Gastroesophageal sphincter (tissue), 4 donors: ENCODE data around the gene SUMO4. TPM values are rescaled to one million over a fixed set of nuclear protein-coding genes. Genes with fewer than 3 reads are reported as not detected.
"Not testable (repeated sequence)": the region's sequence is repeated elsewhere in the genome, so short reads cannot be mapped to it uniquely, and the experiment has no call there.

Experiments
- ATAC-seq: fragments of 150-250 bp; one replicate; pipeline ENCODE4 v1.9.1; 2016; ENCODE audit warnings: mild to moderate bottlenecking, moderate library complexity
- H3K27ac ChIP-seq, 4 donors: fragments of 200-600 bp; sonication (generic) in 3 of 4; 1 replicate in 3 of 4; 2 replicates in 1 of 4; pipeline ENCODE4 v1.5.1; 2016 to 2019
- H3K27me3 ChIP-seq: fragments of 200-600 bp; sonication (generic); one replicate; pipeline ENCODE4 v1.5.1; 2019
- H3K36me3 ChIP-seq, 2 donors: fragments of 200-600 bp; sonication (generic); one replicate each; pipeline ENCODE4 v1.5.1; 2019; ENCODE audit warnings: control low read depth in 1 of 2
- H3K4me1 ChIP-seq, 3 donors: fragments of 200-600 bp; sonication (generic); 1 replicate in 2 of 3; 2 replicates in 1 of 3; pipeline ENCODE4 v1.5.1; 2016 to 2019; ENCODE audit warnings: control low read depth in 2 of 3
- H3K4me3 ChIP-seq, 2 donors: fragments of 200-600 bp; sonication (generic); one replicate each; pipeline ENCODE4 v1.5.1; 2019; ENCODE audit warnings: mild to moderate bottlenecking in 1 of 2, moderate library complexity in 1 of 2
- H3K9me3 ChIP-seq, 3 donors: fragments of 200-600 bp; sonication (generic); one replicate each; pipeline ENCODE4 v1.5.1; 2017 to 2019; ENCODE audit warnings: control low read depth in 2 of 3
- CTCF ChIP-seq, 4 experiments: fragments of 200-600 bp in 2 of 4; fragments of 450-650 bp in 2 of 4; sonication (generic) in 1 of 4; IDR thresholded peaks; one replicate each; pipeline ENCODE4 v1.5.1; 2017 to 2019; ENCODE audit warnings: antibody characterized with exemption in 4 of 4, mild to moderate bottlenecking in 2 of 4, moderate library complexity in 2 of 4
- EP300 ChIP-seq: sonication (generic); formaldehyde crosslinking; IDR thresholded peaks from one replicate; pipeline ENCODE4 v1.6.1; 2017; ENCODE audit warnings: antibody characterized with exemption, mild to moderate bottlenecking
- POLR2A ChIP-seq, 2 donors: fragments of 450-650 bp; IDR thresholded peaks; one replicate each; pipeline ENCODE4 v1.6.1; 2017; ENCODE audit warnings: antibody characterized with exemption in 2 of 2, mild to moderate bottlenecking in 2 of 2, moderate library complexity in 1 of 2
- POLR2AphosphoS5 ChIP-seq: sonication (generic); formaldehyde crosslinking; IDR thresholded peaks from one replicate; pipeline ENCODE4 v1.6.1; 2017; ENCODE audit warnings: antibody characterized with exemption
- WGBS, 2 donors: methylation state at CpG; one replicate each; pipeline ENCODE4 v1.1.5; 2018; ENCODE audit warnings: low coverage in 1 of 2; 5-methylcytosine and 5-hydroxymethylcytosine counted together
- total RNA-seq, 4 donors: library from RNA; depleted of rRNA; stranded (reverse); fragments of >200 nt; gene quantifications; one replicate each; pipeline ENCODE4 v1.1.0, GENCODE V29; 2016

SUMO4 gene
- total RNA-seq, 4 donors from 2014 or later: 1.9 to 2.4 (median 2.0) TPM; not detected in 1

- 92 to 100% methylated on average over 1 of the region's 1 CpG for WGBS, 2 donors
- Histone ChIP-seq H3K36me3 (no peaks in the 10 kb centered on the region), H3K4me1 (no peaks in the 10 kb centered on the region), H3K27me3 (no peaks in the 10 kb centered on the region), H3K4me3 (no peak overlapping the region), H3K27ac (no peak overlapping the region), H3K9me3 (no peaks in the 10 kb centered on the region)
- no peak for ATAC-seq
- TF ChIP-seq EP300: no peak
Measured at GRCh38 chr6:149439626-149440025, 39.6 kb downstream of the SUMO4 start.

- Histone ChIP-seq H3K36me3 (no peaks in the 10 kb centered on the region), H3K4me3 (no peak overlapping the region), H3K9me3 (no peaks in the 10 kb centered on the region), H3K27ac (no peak overlapping the region), H3K4me1 (no peaks in the 10 kb centered on the region), H3K27me3 (peaks cover 5% of the 10 kb centered on the region)
- TF ChIP-seq POLR2AphosphoS5 (no peak), POLR2A (IDR thresholded peaks at IDR 0.05) (no peak), EP300 (no peak), CTCF (IDR thresholded peaks at IDR 0.05) (no peak)
- WGBS, 2 donors: 64 to 88% methylated on average over 5 to 6 of the region's 16 CpGs
- no peak for ATAC-seq
Measured at GRCh38 chr6:149440735-149441671, 40.9 kb downstream of the SUMO4 start.

- Histone ChIP-seq H3K9me3 (no peaks in the 10 kb centered on the region), H3K27me3 (peaks cover 7% of the 10 kb centered on the region), H3K4me1 (no peaks in the 10 kb centered on the region), H3K36me3 (no peaks in the 10 kb centered on the region), H3K4me3 (no peak overlapping the region), H3K27ac (no peak overlapping the region)
- no peak for ATAC-seq
- TF ChIP-seq POLR2AphosphoS5 (no peak), EP300 (no peak), CTCF (IDR thresholded peaks at IDR 0.05) (no peak), POLR2A (IDR thresholded peaks at IDR 0.05) (no peak)
- 88 to 89% methylated on average over 3 to 4 of the region's 9 CpGs for WGBS, 2 donors
Measured at GRCh38 chr6:149441740-149442139, 41.7 kb downstream of the SUMO4 start.

GRCh38 chr6:149443411-149444181 is 43.5 kb downstream of the SUMO4 start:
- no peak overlapping the region for H3K4me3 ChIP-seq
- peaks cover 13% of the 10 kb centered on the region for H3K27me3 ChIP-seq
- H3K36me3 ChIP-seq: no peaks in the 10 kb centered on the region
- no peaks in the 10 kb centered on the region for H3K4me1 ChIP-seq
- WGBS, 2 donors: 55 to 66% methylated on average over 6 to 7 of the region's 8 CpGs
- TF ChIP-seq EP300: no peak
- no peak for TF ChIP-seq CTCF (IDR thresholded peaks at IDR 0.05)
- TF ChIP-seq POLR2AphosphoS5: no peak
- TF ChIP-seq POLR2A (IDR thresholded peaks at IDR 0.05): no peak
- no peak for ATAC-seq
- no peak overlapping the region for H3K27ac ChIP-seq
- no peaks in the 10 kb centered on the region for H3K9me3 ChIP-seq

- not testable (repeated sequence) for ATAC-seq, H3K4me1 ChIP-seq, H3K36me3 ChIP-seq, H3K27ac ChIP-seq, H3K4me3 ChIP-seq, H3K9me3 ChIP-seq
- peaks cover 13% of the 10 kb centered on the region for H3K27me3 ChIP-seq
- WGBS, 2 donors: 80% methylated on average over 2 of the region's 3 CpGs; no CpG with 5 or more reads in 1 of the 2 donors
Measured at GRCh38 chr6:149444360-149445094, 44.5 kb downstream of the SUMO4 start.
